SK-N-SH (cell line): Measurements from ENCODE around the gene ABL2. TPM values are rescaled to one million over a fixed set of nuclear protein-coding genes. Genes with fewer than 3 reads are reported as not detected.

ENCODE experiments used
- CTCF ChIA-PET: fragments of 300-600, 350-600 bp; formaldehyde crosslinking; extraction: SDS; loops from one replicate; lab custom pipeline; 2021; lab: Yijun Ruan, JAX
- POLR2A ChIA-PET: fragments of 350-600 bp; sonication (Branson Sonifier 250); formaldehyde crosslinking; extraction: SDS; loops from one replicate; lab custom pipeline; 2020; ENCODE audit warnings: antibody characterized with exemption, inconsistent platforms; lab: Yijun Ruan, JAX
- DNase-seq: peaks from one replicate; pipeline ENCODE4 v3.0.0; 2012
- H2AFZ ChIP-seq: fragments of 200-600 bp; sonication (generic); 2 replicates; pipeline ENCODE4 v1.8.1; 2016; ENCODE audit warnings: antibody characterized with exemption, mild to moderate bottlenecking, low read depth
- H3F3A ChIP-seq: fragments of 200-600 bp; sonication (generic); replicated peaks from 2 replicates; pipeline ENCODE3; 2016; ENCODE audit warnings: antibody characterized with exemption, mild to moderate bottlenecking; ENCODE audit not compliant: insufficient read depth
- H3K27ac ChIP-seq, 2 experiments: fragments of 200-500 bp in 1 of 2; fragments of 200-600 bp in 1 of 2; sonication (Bioruptor generic) in 1 of 2; sonication (generic), shearing (Covaris generic) in 1 of 2; 2 replicates each; pipeline versions ENCODE4 v1.5.1 to v1.6.1; 2014 to 2016; ENCODE audit warnings: low read depth in 2 of 2, inconsistent platforms in 1 of 2, low read length in 1 of 2, mild to moderate bottlenecking in 1 of 2, mixed read lengths in 1 of 2
- H3K27me3 ChIP-seq: fragments of 200-600 bp; sonication (generic), shearing (Covaris generic); 2 replicates; pipeline ENCODE4 v1.6.1; 2016; ENCODE audit warnings: mixed run types; ENCODE audit not compliant: insufficient read depth
- H3K36me3 ChIP-seq, 2 experiments: fragments of 200-500 bp in 1 of 2; fragments of 200-600 bp in 1 of 2; sonication (Bioruptor generic) in 1 of 2; sonication (generic) in 1 of 2; replicated peaks in 1 of 2; 2 replicates each; pipeline versions ENCODE3 to v1.5.1; 2014 to 2016; ENCODE audit warnings: low read length in 1 of 2, mild to moderate bottlenecking in 1 of 2; ENCODE audit not compliant: insufficient read depth in 2 of 2, control insufficient read depth in 1 of 2
- H3K4me1 ChIP-seq, 2 experiments: fragments of 200-500 bp in 1 of 2; fragments of 200-600 bp in 1 of 2; sonication (Bioruptor generic) in 1 of 2; sonication (generic), shearing (Covaris generic) in 1 of 2; 2 replicates each; pipeline versions ENCODE4 v1.5.1 to v1.6.1; 2014 to 2016; ENCODE audit warnings: low read depth in 1 of 2, low read length in 1 of 2, mixed run types in 1 of 2; ENCODE audit not compliant: insufficient read depth in 2 of 2, control insufficient read depth in 1 of 2
- H3K4me2 ChIP-seq: fragments of 200-600 bp; sonication (generic), shearing (Covaris generic); 2 replicates; pipeline ENCODE4 v1.6.1; 2017; ENCODE audit warnings: mixed run types
- H3K4me3 ChIP-seq, 2 experiments: fragments of 200-500 bp in 1 of 2; fragments of 200-600 bp in 1 of 2; sonication (Bioruptor generic) in 1 of 2; sonication (generic), shearing (Covaris generic) in 1 of 2; 2 replicates each; pipeline versions ENCODE4 v1.5.1 to v1.8.1; 2014 to 2016; ENCODE audit warnings: low read depth in 2 of 2, inconsistent platforms in 1 of 2, low read length in 1 of 2, mild to moderate bottlenecking in 1 of 2, mixed read lengths in 1 of 2, moderate library complexity in 1 of 2
- H3K79me2 ChIP-seq: fragments of 200-600 bp; sonication (generic); 2 replicates; pipeline ENCODE4 v1.8.1; 2017; ENCODE audit warnings: mild to moderate bottlenecking; ENCODE audit not compliant: insufficient read depth
- H3K9ac ChIP-seq: fragments of 200-600 bp; sonication (generic); 2 replicates; pipeline ENCODE4 v1.6.1; 2017; ENCODE audit warnings: mixed run types
- H3K9me2 ChIP-seq: fragments of 200-600 bp; sonication (generic); 2 replicates; pipeline ENCODE4 v1.6.1; 2017; ENCODE audit warnings: mixed run types
- H3K9me3 ChIP-seq: fragments of 200-600 bp; sonication (generic); 2 replicates; pipeline ENCODE4 v1.6.1; 2017; ENCODE audit warnings: mixed run types, mild to moderate bottlenecking, moderate library complexity
- H4K20me1 ChIP-seq: fragments of 200-600 bp; sonication (generic); 2 replicates; pipeline ENCODE4 v1.6.1; 2017; ENCODE audit warnings: mild to moderate bottlenecking, mixed run types; ENCODE audit not compliant: insufficient read depth
- ELF1 ChIP-seq: IDR thresholded peaks from 2 replicates; pipeline ENCODE4 v1.4.0; 2012
- EP300 ChIP-seq, 2 experiments: IDR thresholded peaks; 2 replicates each; pipeline versions ENCODE4 v1.4.0 to v1.6.1; 2012; ENCODE audit warnings: borderline replicate concordance in 1 of 2, low read depth in 1 of 2, low read length in 1 of 2
- EZH2phosphoT487 ChIP-seq: fragments of 200-600 bp; sonication (generic); IDR thresholded peaks from 2 replicates; pipeline ENCODE4 v1.6.1; 2017; ENCODE audit warnings: low read depth, mixed run types, mild to moderate bottlenecking, antibody characterized with exemption, moderate library complexity, borderline replicate concordance
- FOSL2 ChIP-seq: IDR thresholded peaks from 2 replicates; pipeline ENCODE4 v1.4.0; 2012; ENCODE audit warnings: low read depth, mild to moderate bottlenecking, moderate library complexity, borderline replicate concordance
- FOXJ3 ChIP-seq: sonication (generic); formaldehyde crosslinking; IDR thresholded peaks from 2 replicates; pipeline ENCODE4 v1.5.1; 2020; ENCODE audit warnings: mild to moderate bottlenecking, missing genetic modification reagents
- GATA2 ChIP-seq: sonication (generic); formaldehyde crosslinking; IDR thresholded peaks from 2 replicates; pipeline ENCODE4 v1.5.0; 2020; ENCODE audit warnings: mild to moderate bottlenecking, missing genetic modification reagents
- JUND ChIP-seq: IDR thresholded peaks from 2 replicates; pipeline ENCODE4 v1.4.0; 2012
- MEF2A ChIP-seq: IDR thresholded peaks from 2 replicates; pipeline ENCODE4 v1.4.0; 2012; ENCODE audit warnings: low read depth, borderline replicate concordance
- MXI1 ChIP-seq: IDR thresholded peaks from 2 replicates; pipeline ENCODE4 v1.6.1; 2012; ENCODE audit warnings: mild to moderate bottlenecking, low read depth, low read length, improper control_type of control experiment
- NFIC ChIP-seq: IDR thresholded peaks from 2 replicates; pipeline ENCODE4 v1.4.0; 2012; ENCODE audit warnings: borderline replicate concordance
- NRF1 ChIP-seq: IDR thresholded peaks from 2 replicates; pipeline ENCODE4 v1.6.1; 2012; ENCODE audit warnings: low read depth, mild to moderate bottlenecking, low read length
- POLR2AphosphoS5 ChIP-seq: IDR thresholded peaks from 2 replicates; pipeline ENCODE4 v1.6.1; 2012; ENCODE audit warnings: low read depth, low read length
- RAD21 ChIP-seq: IDR thresholded peaks from 2 replicates; pipeline ENCODE4 v1.6.1; 2012; ENCODE audit warnings: mild to moderate bottlenecking, low read length
- RCOR1 ChIP-seq: fragments of 150-350 bp; IDR thresholded peaks from 2 replicates; pipeline ENCODE4 v1.6.1; 2017; ENCODE audit warnings: antibody characterized with exemption, low read length
- RXRA ChIP-seq: IDR thresholded peaks from 2 replicates; pipeline ENCODE4 v1.4.0; 2012; ENCODE audit warnings: low read depth, mild to moderate bottlenecking, borderline replicate concordance
- SIN3A ChIP-seq: IDR thresholded peaks from 2 replicates; pipeline ENCODE4 v1.6.1; 2012; ENCODE audit warnings: low read depth, mild to moderate bottlenecking, low read length, moderate library complexity, borderline replicate concordance
- TAF1 ChIP-seq: IDR thresholded peaks from 2 replicates; pipeline ENCODE4 v1.6.1; 2012; ENCODE audit warnings: low read depth, mild to moderate bottlenecking, low read length, moderate library complexity, borderline replicate concordance
- ZBTB33 ChIP-seq: IDR thresholded peaks from 2 replicates; pipeline ENCODE4 v1.4.0; 2012; ENCODE audit warnings: low read depth, borderline replicate concordance
- WGBS: methylation state at CpG from one replicate; pipeline ENCODE4 v1.1.6; 2017; ENCODE audit warnings: low lambda C conversion rate; 5-methylcytosine and 5-hydroxymethylcytosine counted together
- polyA plus RNA-seq, 3 experiments: library from polyadenylated mRNA; depleted of rRNA; stranded (reverse); fragments of >200 nt; gene quantifications; 2 replicates each; pipeline ENCODE4 v1.2.3, GENCODE V29; 2012
- TF ChIP-seq, protein P1 (sequence below): fragments of 150-350 bp; IDR thresholded peaks from 2 replicates; pipeline ENCODE4 v1.6.1; 2017; ENCODE audit warnings: antibody characterized with exemption, low read length, low read depth, borderline replicate concordance
- TF ChIP-seq, protein P2 (sequence below): IDR thresholded peaks from 2 replicates; pipeline ENCODE4 v1.4.0; 2012; ENCODE audit warnings: low read depth

The ABL2 gene
- polyA plus RNA-seq, 1 of the 3 experiments (the other 2 are of a cell fraction): 7.5 TPM

DNA sequence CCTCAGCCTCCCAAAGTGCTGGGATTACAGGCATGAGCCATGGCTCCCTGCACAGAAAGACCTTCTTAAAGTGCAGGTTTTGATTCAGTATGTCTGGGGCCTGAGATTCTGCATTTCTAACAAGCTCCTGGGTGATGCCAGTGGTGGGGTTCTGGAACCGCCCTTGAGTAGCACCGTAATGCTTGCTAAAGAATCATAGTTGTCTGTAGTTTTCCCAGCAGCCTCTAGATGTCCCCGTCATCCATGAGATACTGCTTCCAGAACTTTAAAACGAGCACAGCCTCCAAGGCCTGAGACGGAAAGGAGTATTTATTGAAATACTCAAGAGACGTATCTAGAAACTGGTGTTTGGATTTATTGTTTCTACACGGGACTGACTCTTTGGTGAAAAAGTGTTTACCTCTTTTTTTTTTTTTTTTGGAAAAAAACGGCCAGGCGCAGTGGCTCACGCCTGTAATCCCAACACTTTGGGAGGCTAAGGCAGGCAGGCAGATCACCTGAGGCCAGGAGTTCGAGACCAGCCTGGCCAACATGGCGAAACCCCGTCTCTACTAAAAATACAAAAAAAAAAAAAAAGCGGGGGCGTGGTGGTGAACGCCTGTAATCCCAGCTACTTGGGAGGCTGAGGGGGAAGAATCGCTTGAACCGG, 150.2 kb downstream of the ABL2 start (continued):
- TF ChIP-seq SIN3A (no peak), RXRA (no peak), TAF1 (no peak), JUND (no peak), EZH2phosphoT487 (no peak), RCOR1 (no peak), POLR2AphosphoS5 (no peak), GATA2 (no peak)
- TF ChIP-seq, all 33 proteins: peak for 4

DNA sequence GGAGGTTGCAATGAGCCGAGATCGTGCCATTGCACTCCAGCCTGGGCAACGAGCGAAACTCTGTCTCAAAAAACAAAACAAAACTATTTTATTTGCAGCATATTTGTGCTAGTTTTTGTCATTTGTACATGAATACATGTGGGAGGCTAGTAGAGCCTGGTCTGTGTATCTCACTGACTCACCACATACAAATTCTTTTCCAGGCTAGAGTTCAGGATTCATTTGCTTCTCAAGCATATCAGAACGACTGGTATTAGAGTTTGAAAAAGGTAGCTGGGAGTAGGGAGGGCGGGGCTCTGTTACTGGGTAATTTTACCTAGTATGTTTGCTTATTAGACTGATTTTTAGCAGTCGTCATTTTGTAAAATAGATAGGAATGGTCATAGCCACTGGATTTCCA, 152.1 kb downstream of the ABL2 start:
- DNase-seq: no peak
- H3K4me3 ChIP-seq: no peak overlapping the region
- H3K9me2 ChIP-seq: no peaks in the 10 kb centered on the region
- H3K4me2 ChIP-seq: no peak overlapping the region
- H3K4me1 ChIP-seq: peaks cover 0 to 7% of the 10 kb centered on the region in 2 experiments; a peak in 1 of 4 replicates
- POLR2A ChIA-PET: no interaction called here
- H3K9me3 ChIP-seq: no peaks in the 10 kb centered on the region
- TF ChIP-seq, protein P1, sequence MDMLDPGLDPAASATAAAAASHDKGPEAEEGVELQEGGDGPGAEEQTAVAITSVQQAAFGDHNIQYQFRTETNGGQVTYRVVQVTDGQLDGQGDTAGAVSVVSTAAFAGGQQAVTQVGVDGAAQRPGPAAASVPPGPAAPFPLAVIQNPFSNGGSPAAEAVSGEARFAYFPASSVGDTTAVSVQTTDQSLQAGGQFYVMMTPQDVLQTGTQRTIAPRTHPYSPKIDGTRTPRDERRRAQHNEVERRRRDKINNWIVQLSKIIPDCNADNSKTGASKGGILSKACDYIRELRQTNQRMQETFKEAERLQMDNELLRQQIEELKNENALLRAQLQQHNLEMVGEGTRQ: no peak
- TF ChIP-seq FOSL2 (0 out of 2 replicates have a peak, but pooled peaks have one; percentile 7), JUND (0 out of 2 replicates have a peak, but pooled peaks have one; percentile 14)
- CTCF ChIA-PET: interaction anchor here (1.8 to 8.0 kb wide), 3 partner anchors 9 to 292 kb away, joined by 7 to 63 read pairs (median 35); no protein-coding TSS in a partner anchor
- peaks cover 9 to 11% of the 10 kb centered on the region in 2 experiments for H3K36me3 ChIP-seq
- WGBS: 82% methylated on average over 7 of the region's 7 CpGs
- H3K27me3 ChIP-seq: no peaks in the 10 kb centered on the region
- H3F3A ChIP-seq: no peaks in the 10 kb centered on the region
- no peak overlapping the region for H3K27ac ChIP-seq
- H2AFZ ChIP-seq: no peak overlapping the region
- no peaks in the 10 kb centered on the region for H4K20me1 ChIP-seq
- H3K9ac ChIP-seq: no peak overlapping the region
- H3K79me2 ChIP-seq: no peaks in the 10 kb centered on the region

GRCh38 chr1:179066471-179066870, 163.0 kb downstream of the ABL2 start:
- no peak for DNase-seq
- H3K36me3 ChIP-seq: peaks cover 0 to 26% of the 10 kb centered on the region in 2 experiments

More at GRCh38 chr1:179066471-179066870, 163.0 kb downstream of the ABL2 start:
- Histone ChIP-seq H3K79me2 (no peaks in the 10 kb centered on the region), H3K9ac (no peak overlapping the region), H3K27ac (no peak overlapping the region), H2AFZ (no peak overlapping the region), H3F3A (no peaks in the 10 kb centered on the region), H3K9me3 (no peaks in the 10 kb centered on the region), H3K4me2 (no peak overlapping the region), H3K4me1 (no peaks in the 10 kb centered on the region), H3K27me3 (no peaks in the 10 kb centered on the region), H3K9me2 (no peaks in the 10 kb centered on the region), H3K4me3 (no peak overlapping the region), H4K20me1 (no peaks in the 10 kb centered on the region)
- no peak for TF ChIP-seq MEF2A
- TF ChIP-seq RXRA: no peak
- no peak for TF ChIP-seq NFIC
- no peak for TF ChIP-seq EZH2phosphoT487
- TF ChIP-seq EP300 (IDR thresholded peaks at IDR 0.05; ENCODE audit: borderline replicate concordance in 1 of 2, low read depth in 1 of 2, low read length in 1 of 2): no peak
- TF ChIP-seq SIN3A: no peak
- TF ChIP-seq, protein P2, sequence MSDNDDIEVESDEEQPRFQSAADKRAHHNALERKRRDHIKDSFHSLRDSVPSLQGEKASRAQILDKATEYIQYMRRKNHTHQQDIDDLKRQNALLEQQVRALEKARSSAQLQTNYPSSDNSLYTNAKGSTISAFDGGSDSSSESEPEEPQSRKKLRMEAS: no peak
- no peak for TF ChIP-seq NRF1
- no peak for TF ChIP-seq GATA2
- TF ChIP-seq RCOR1: no peak
- TF ChIP-seq ELF1: no peak
- TF ChIP-seq ZBTB33: no peak
- TF ChIP-seq MXI1: no peak
- TF ChIP-seq FOXJ3 (CRISPR knock-in tag): no peak
- no peak for TF ChIP-seq RAD21
- WGBS: 98% methylated on average over 4 of the region's 4 CpGs
- CTCF ChIA-PET: interaction anchor here (1.5 to 5.2 kb wide), 4 partner anchors 8 to 64 kb away, joined by 3 to 35 read pairs (median 4); no protein-coding TSS in a partner anchor
- POLR2A ChIA-PET: no interaction called here
